GM21360 (cell line): ENCODE measurements around the gene SRD5A3.

Experiments used
- ATAC-seq: cut with Tn5 transposase; IDR thresholded peaks from one replicate; pipeline ENCODE4 v1.9.1; 2021; ENCODE audit warnings: mild to moderate bottlenecking, moderate library complexity; ENCODE audit not compliant: unreplicated experiment

The SRD5A3 gene

GRCh38 chr4:55405073-55405472 is 59.0 kb downstream of the SRD5A3 start:
- no peak for ATAC-seq

- ATAC-seq, result no peak
These were observed 60.5 kb downstream of the SRD5A3 start for GRCh38 chr4:55406545-55406944.

DNA sequence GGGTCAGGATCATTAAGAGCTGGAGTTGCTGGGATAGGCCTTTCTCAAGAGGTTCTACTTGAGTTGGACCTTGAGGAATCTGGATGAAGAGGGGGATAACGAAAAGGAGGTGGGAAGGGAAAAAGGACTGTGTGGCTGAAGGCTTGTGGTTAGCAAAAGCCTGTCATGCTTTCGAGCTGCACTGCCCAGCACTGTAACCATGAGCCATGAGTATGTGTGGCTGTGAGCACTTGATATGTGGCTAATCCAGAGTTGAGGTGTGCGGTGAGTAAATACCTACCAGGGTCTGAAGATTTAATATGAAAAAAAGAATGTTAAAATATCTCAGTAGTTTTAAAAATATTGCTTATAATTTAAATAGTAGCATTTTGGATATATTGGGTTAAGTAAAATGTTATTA is 61.1 kb downstream of the SRD5A3 start:
- no peak for ATAC-seq

DNA sequence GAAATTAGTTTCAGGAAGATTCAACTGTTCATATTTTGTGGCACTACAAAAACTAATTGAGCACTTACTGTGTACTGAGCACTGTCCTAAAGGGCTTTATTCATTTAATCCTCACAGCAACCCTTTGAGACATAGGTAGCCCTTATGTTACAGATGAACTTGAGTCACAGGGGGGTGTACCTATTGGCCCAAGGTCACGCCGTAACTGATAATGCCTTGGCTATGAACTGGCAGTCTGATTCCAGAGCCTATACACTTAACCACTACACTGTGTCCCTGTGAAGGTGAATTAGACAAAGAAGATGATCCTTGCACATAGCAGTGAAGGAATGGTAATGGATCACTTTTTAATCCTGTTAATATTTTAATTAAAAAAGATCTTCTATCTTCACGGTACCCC is 61.7 kb downstream of the SRD5A3 start:
- no peak for ATAC-seq

DNA sequence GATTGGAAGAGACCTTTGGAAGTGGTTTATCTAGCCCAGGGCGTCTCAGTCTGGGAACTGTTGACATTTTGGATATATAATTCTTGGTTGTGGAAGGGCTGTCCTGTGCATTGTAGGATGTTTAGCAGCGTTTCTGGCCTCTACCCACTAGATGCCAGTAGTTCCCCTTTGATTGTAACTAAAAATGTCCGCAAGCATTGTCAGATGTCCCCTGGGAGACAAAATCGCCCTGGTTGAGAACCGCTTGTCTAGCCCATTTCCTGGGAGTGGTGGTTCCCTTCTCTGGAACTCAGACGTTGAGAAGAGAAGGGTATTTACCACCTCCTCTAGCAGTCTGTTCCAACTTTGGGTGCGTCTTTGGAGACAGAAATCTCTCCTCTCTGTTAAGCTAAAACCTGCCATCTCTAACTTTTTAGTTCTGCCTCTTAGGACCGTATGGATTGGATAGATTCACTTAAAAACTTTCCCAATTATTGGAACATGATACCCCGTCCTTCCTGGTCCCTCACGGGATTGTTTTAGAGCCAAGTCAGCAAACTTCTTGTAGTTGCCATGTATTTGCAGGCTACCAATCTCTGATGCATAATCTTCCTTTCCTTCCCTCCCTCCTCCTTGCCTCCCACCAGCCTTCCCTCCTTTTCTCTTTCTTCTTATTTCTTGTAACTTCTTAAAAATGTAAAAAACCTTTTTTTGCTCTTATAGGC is 63.6 kb downstream of the SRD5A3 start:
- ATAC-seq, result no peak

DNA sequence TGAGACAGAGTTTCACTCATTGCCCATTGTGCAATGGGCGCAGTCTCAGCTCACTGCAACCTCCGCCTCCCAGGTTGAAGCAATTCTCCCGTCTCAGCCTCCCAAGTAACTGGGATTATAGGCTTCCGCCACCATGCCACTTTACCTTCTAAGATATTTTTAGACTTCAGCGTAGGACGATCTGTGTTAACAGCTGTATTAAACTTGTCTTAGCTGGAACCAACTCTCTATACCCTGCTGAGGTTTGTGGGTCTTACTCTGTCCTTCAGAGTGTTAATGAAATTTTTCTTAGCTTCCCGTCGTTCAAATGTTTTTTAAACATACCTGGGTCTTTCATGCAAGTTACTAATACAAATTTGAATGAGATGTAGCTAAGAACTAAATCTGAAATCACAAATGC is 64.4 kb downstream of the SRD5A3 start:
- ATAC-seq, result no peak

DNA sequence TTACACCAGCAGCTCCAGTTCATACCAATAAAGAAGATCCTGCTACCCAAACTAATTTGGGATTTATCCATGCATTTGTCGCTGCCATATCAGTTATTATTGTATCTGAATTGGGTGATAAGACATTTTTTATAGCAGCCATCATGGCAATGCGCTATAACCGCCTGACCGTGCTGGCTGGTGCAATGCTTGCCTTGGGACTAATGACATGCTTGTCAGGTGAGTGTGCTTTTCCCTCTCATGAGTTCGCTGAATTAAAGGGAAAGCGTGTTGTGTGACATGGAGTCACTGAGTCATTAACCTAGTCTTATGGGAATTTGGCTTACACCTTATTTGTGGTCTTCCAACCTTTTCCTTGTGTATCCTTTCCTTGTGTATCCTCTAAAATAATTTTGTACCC is 65.6 kb downstream of the SRD5A3 start:
- no peak for ATAC-seq

GRCh38 chr4:55416176-55416575 is 70.1 kb downstream of the SRD5A3 start:
- ATAC-seq, result no peak
